ENCODE measurements around the gene FAM9C. TPM values are rescaled to one million over a fixed set of nuclear protein-coding genes. Genes with fewer than 3 reads are reported as not detected.

FAM9C gene
- not detected for total RNA-seq
- not detected for polyA plus RNA-seq (ENCODE audit: insufficient read depth, low read depth, low replicate concordance)
- long read RNA-seq, donor 1, result 0 reads
- long read RNA-seq, donor 2, result 0 reads
- long read RNA-seq, donor 3, result 0 reads
- long read RNA-seq, donor 4, result 0 reads
- long read RNA-seq, donor 5, result 0 reads
- long read RNA-seq, donor 6, result 0 reads
- long read RNA-seq, donor 7, result 0 reads
- long read RNA-seq, donor 8, result 0 reads
- long read RNA-seq, donor 9, result 0 reads
- long read RNA-seq, donor 10, result 0 reads

GRCh38 chrX:13044441-13044840 lies at the start of gene FAM9C:
Gene FAM9C (minus strand): TSS chrX:13044620. CDS start chrX:13043789, 831 bp downstream.
- DNase-seq, result no peak
- no peaks in the 10 kb centered on the region for H3K36me3 ChIP-seq (ENCODE audit: control insufficient read depth in 2 of 3, insufficient read depth in 3 of 3, low read length in 3 of 3)
- peaks cover 0 to 8% (median 0%) of the 10 kb centered on the region in 3 donors for H3K4me1 ChIP-seq (ENCODE audit: control insufficient read depth in 2 of 3, insufficient read depth in 2 of 3, low read depth in 1 of 3, low read length in 3 of 3)
- no peak for TF ChIP-seq CTCF (IDR thresholded peaks at IDR 0.05; ENCODE audit: borderline replicate concordance, extremely low read depth, insufficient read depth)
- H3K27me3 ChIP-seq (ENCODE audit: control insufficient read depth, insufficient read depth, low read length), result no peaks in the 10 kb centered on the region
- no peak for FAIRE-seq
- H3K9me3 ChIP-seq (ENCODE audit: control insufficient read depth in 2 of 3, insufficient read depth in 1 of 3, low read length in 3 of 3), result no peaks in the 10 kb centered on the region
- intact Hi-C loops (cut with DNase I), result no loop called here
- H3K4me3 ChIP-seq (ENCODE audit: low read length in 3 of 3), result no peak within 1 kb of the TSS
- no peak within 1 kb of the TSS for H3K9ac ChIP-seq (ENCODE audit: low read length in 3 of 3)
- H3K27ac ChIP-seq (ENCODE audit: low read depth in 2 of 2, low read length in 2 of 2), result no peak within 1 kb of the TSS

- Histone ChIP-seq H3K27me3 (ENCODE audit: control insufficient read depth, insufficient read depth, low read length) (no peaks in the 10 kb centered on the region), H3K4me1 (ENCODE audit: control insufficient read depth in 2 of 3, insufficient read depth in 2 of 3, low read depth in 1 of 3, low read length in 3 of 3) (no peaks in the 10 kb centered on the region), H3K27ac (ENCODE audit: low read depth in 2 of 2, low read length in 2 of 2) (no peak overlapping the region), H3K4me3 (ENCODE audit: low read length in 3 of 3) (no peak overlapping the region), H3K9ac (ENCODE audit: low read length in 3 of 3) (no peak overlapping the region), H3K36me3 (ENCODE audit: control insufficient read depth in 2 of 3, insufficient read depth in 3 of 3, low read length in 3 of 3) (no peaks in the 10 kb centered on the region), H3K9me3 (ENCODE audit: control insufficient read depth in 2 of 3, insufficient read depth in 1 of 3, low read length in 3 of 3) (no peaks in the 10 kb centered on the region)
- DNase-seq (no peak), FAIRE-seq (no peak)
- TF ChIP-seq CTCF (IDR thresholded peaks at IDR 0.05; ENCODE audit: borderline replicate concordance, extremely low read depth, insufficient read depth), result no peak
- intact Hi-C loops (cut with DNase I), result no loop called here
Observed at GRCh38 chrX:13093529-13094140, 49.2 kb upstream of the FAM9C start.

GRCh38 chrX:13092455-13092941 lies 48.1 kb upstream of the FAM9C start:
- Histone ChIP-seq H3K4me1 (ENCODE audit: control insufficient read depth in 2 of 3, insufficient read depth in 2 of 3, low read depth in 1 of 3, low read length in 3 of 3) (no peaks in the 10 kb centered on the region), H3K27ac (ENCODE audit: low read depth in 2 of 2, low read length in 2 of 2) (no peak overlapping the region), H3K4me3 (ENCODE audit: low read length in 3 of 3) (no peak overlapping the region), H3K9me3 (ENCODE audit: control insufficient read depth in 2 of 3, insufficient read depth in 1 of 3, low read length in 3 of 3) (no peaks in the 10 kb centered on the region), H3K27me3 (ENCODE audit: control insufficient read depth, insufficient read depth, low read length) (no peaks in the 10 kb centered on the region), H3K9ac (ENCODE audit: low read length in 3 of 3) (no peak overlapping the region), H3K36me3 (ENCODE audit: control insufficient read depth in 2 of 3, insufficient read depth in 3 of 3, low read length in 3 of 3) (no peaks in the 10 kb centered on the region)
- DNase-seq, result peak in 1 of 5 donors; percentile 73
- FAIRE-seq, result no peak
- intact Hi-C loops (cut with DNase I), result no loop called here
- no peak for TF ChIP-seq CTCF (IDR thresholded peaks at IDR 0.05; ENCODE audit: borderline replicate concordance, extremely low read depth, insufficient read depth)
